Ishikawa (cell line): ENCODE data around the gene NAT8L.

ENCODE experiments used
- CEBPB ChIP-seq: IDR thresholded peaks from 2 replicates; pipeline ENCODE4 v1.6.1; 2012
- CREB1 ChIP-seq: IDR thresholded peaks from 2 replicates; pipeline ENCODE4 v1.6.1; 2012; ENCODE audit warnings: low read depth
- EGR1 ChIP-seq: IDR thresholded peaks from 2 replicates; pipeline ENCODE4 v1.6.1; 2012
- EP300 ChIP-seq: IDR thresholded peaks from 2 replicates; pipeline ENCODE4 v1.6.1; 2012; ENCODE audit warnings: borderline replicate concordance
- FOXM1 ChIP-seq: IDR thresholded peaks from 2 replicates; pipeline ENCODE4 v1.6.1; 2012; ENCODE audit warnings: low read depth, borderline replicate concordance
- MAX ChIP-seq: IDR thresholded peaks from 2 replicates; pipeline ENCODE4 v1.6.1; 2012
- NFIC ChIP-seq: IDR thresholded peaks from 2 replicates; pipeline ENCODE4 v1.6.1; 2012
- RAD21 ChIP-seq: IDR thresholded peaks from 2 replicates; pipeline ENCODE4 v1.6.1; 2012; ENCODE audit warnings: low read depth
- REST ChIP-seq: IDR thresholded peaks from 2 replicates; pipeline ENCODE4 v1.6.1; 2012; ENCODE audit warnings: low read depth, mild to moderate bottlenecking
- TAF1 ChIP-seq: IDR thresholded peaks from 2 replicates; pipeline ENCODE4 v1.6.1; 2012; ENCODE audit warnings: low read depth, mild to moderate bottlenecking
- TCF12 ChIP-seq: IDR thresholded peaks from 2 replicates; pipeline ENCODE4 v1.6.1; 2012; ENCODE audit warnings: low read depth
- TEAD4 ChIP-seq: IDR thresholded peaks from 2 replicates; pipeline ENCODE4 v1.6.1; 2012
- USF1 ChIP-seq: IDR thresholded peaks from 2 replicates; pipeline ENCODE4 v1.6.1; 2012
- YY1 ChIP-seq: IDR thresholded peaks from 2 replicates; pipeline ENCODE4 v1.6.1; 2012; ENCODE audit warnings: low read depth
- ZBTB7A ChIP-seq: IDR thresholded peaks from 2 replicates; pipeline ENCODE4 v1.6.1; 2012; ENCODE audit warnings: low read depth

The NAT8L gene

GRCh38 chr4:2059046-2059725 is at the start of gene NAT8L:
Gene NAT8L (plus strand): TSS chr4:2059327. CDS start chr4:2059512, 185 bp downstream.
- TF ChIP-seq ZBTB7A (peak; percentile 61; the same call in 1 of the 2 replicates), TAF1 (no peak), USF1 (peak; percentile 89), EGR1 (peak; percentile 95), TEAD4 (no peak), TCF12 (peak; percentile 30; the same call in 1 of the 2 replicates), YY1 (no peak), MAX (peak; percentile 69), RAD21 (no peak), FOXM1 (no peak), NFIC (no peak; the same call in 1 of the 2 replicates), REST (no peak), CREB1 (no peak), EP300 (no peak), CEBPB (no peak)

GRCh38 chr4:2009651-2010233 is 49.4 kb upstream of the NAT8L start:
- peak; percentile 44 for TF ChIP-seq RAD21
- no peak for TF ChIP-seq CEBPB
- no peak for TF ChIP-seq ZBTB7A

GRCh38 chr4:2011583-2011982 is 47.5 kb upstream of the NAT8L start:
- TF ChIP-seq NFIC (no peak), YY1 (no peak), ZBTB7A (no peak), USF1 (no peak), TCF12 (no peak), RAD21 (no peak), TEAD4 (no peak), MAX (no peak), EGR1 (no peak), EP300 (no peak)

- no peak for TF ChIP-seq EGR1
Observed at GRCh38 chr4:2015008-2015407, 44.1 kb upstream of the NAT8L start.

GRCh38 chr4:2024683-2025082 is 34.4 kb upstream of the NAT8L start:
- TF ChIP-seq TCF12: no peak
- TF ChIP-seq ZBTB7A: no peak
- no peak for TF ChIP-seq EP300
- TF ChIP-seq CREB1: no peak
- no peak for TF ChIP-seq REST
- TF ChIP-seq NFIC: no peak
- no peak for TF ChIP-seq RAD21
- TF ChIP-seq EGR1: no peak

- TF ChIP-seq FOXM1 (no peak), CEBPB (no peak), ZBTB7A (no peak), RAD21 (no peak), USF1 (no peak), TCF12 (no peak), REST (no peak), TEAD4 (no peak), EP300 (no peak), CREB1 (no peak), EGR1 (no peak), NFIC (no peak), MAX (no peak)
Observed at GRCh38 chr4:2025817-2026216, 33.3 kb upstream of the NAT8L start.
